ENCODE measurements around the gene LRCOL1. TPM values are rescaled to one million over a fixed set of nuclear protein-coding genes. Genes with fewer than 3 reads are reported as not detected.

The LRCOL1 gene
- total and polyA plus RNA-seq, 2 of the 8 experiments (the other 6 are each of a cell fraction or from before 2014, with no cell fraction given): not detected

- TF ChIP-seq CTCF (IDR thresholded peaks at IDR 0.05; ENCODE audit: control extremely low read depth in 1 of 3, insufficient read depth in 1 of 3, low read depth in 1 of 3, low read length in 3 of 3) (no peak), POLR2AphosphoS5 (IDR thresholded peaks at IDR 0.05; ENCODE audit: low read depth, low read length) (peak; percentile 32; the same call in 1 of the 2 replicates), MAX (IDR thresholded peaks at IDR 0.05) (peak; percentile 62)
Observed at GRCh38 chr12:132619386-132620112, 9.2 kb upstream of the LRCOL1 start (continued).

Data from H1 (cell line).